GM23248 (cell line): ENCODE data around the gene BPIFA3. TPM values are rescaled to one million over a fixed set of nuclear protein-coding genes. Genes with fewer than 3 reads are reported as not detected.

Experiments
- DNase-seq: peaks from one replicate; pipeline ENCODE4 v3.0.0-alpha.2; 2015
- H2AFZ ChIP-seq: fragments of 200-600 bp; sonication (generic); 2 replicates; pipeline ENCODE4 v1.6.1; 2016; ENCODE audit warnings: antibody characterized with exemption
- H3F3A ChIP-seq: fragments of 200-600 bp; sonication (generic); 2 replicates; pipeline ENCODE4 v1.6.1; 2016; ENCODE audit warnings: mild to moderate bottlenecking, antibody characterized with exemption, mixed run types; ENCODE audit not compliant: insufficient read depth
- H3K27ac ChIP-seq: fragments of 200-600 bp; sonication (generic); 2 replicates; pipeline ENCODE4 v1.5.1; 2016; ENCODE audit warnings: mild to moderate bottlenecking
- H3K27me3 ChIP-seq: fragments of 200-600 bp; sonication (generic); replicated peaks from 2 replicates; pipeline ENCODE4 v1.6.1; 2016; ENCODE audit warnings: mild to moderate bottlenecking; ENCODE audit not compliant: insufficient read depth
- H3K36me3 ChIP-seq: fragments of 200-600 bp; sonication (generic); 2 replicates; pipeline ENCODE4 v1.6.1; 2016; ENCODE audit warnings: low read depth, mild to moderate bottlenecking
- H3K4me1 ChIP-seq: fragments of 200-600 bp; sonication (generic); 2 replicates; pipeline ENCODE4 v1.6.1; 2016; ENCODE audit warnings: mild to moderate bottlenecking; ENCODE audit not compliant: insufficient read depth
- H3K4me2 ChIP-seq: fragments of 200-600 bp; sonication (generic); one replicate; pipeline ENCODE4 v1.6.1; 2016; ENCODE audit warnings: mild to moderate bottlenecking; ENCODE audit not compliant: unreplicated experiment
- H3K4me3 ChIP-seq: fragments of 200-600 bp; sonication (generic); 2 replicates; pipeline ENCODE4 v1.5.1; 2016; ENCODE audit warnings: mild to moderate bottlenecking
- H3K79me2 ChIP-seq: fragments of 200-600 bp; sonication (generic); 2 replicates; pipeline ENCODE4 v1.6.1; 2016; ENCODE audit warnings: mild to moderate bottlenecking; ENCODE audit not compliant: insufficient read depth
- H3K9ac ChIP-seq: fragments of 200-600 bp; sonication (generic); 2 replicates; pipeline ENCODE4 v1.6.1; 2016; ENCODE audit warnings: mild to moderate bottlenecking
- H3K9me2 ChIP-seq: fragments of 200-600 bp; sonication (generic); 2 replicates; pipeline ENCODE4 v1.6.1; 2016; ENCODE audit warnings: mixed run types, mild to moderate bottlenecking, moderate library complexity; ENCODE audit not compliant: insufficient read depth
- H3K9me3 ChIP-seq: fragments of 200-600 bp; sonication (generic); one replicate; pipeline ENCODE4 v1.6.1; 2017; ENCODE audit warnings: low read depth
- H4K20me1 ChIP-seq: fragments of 200-600 bp; sonication (generic); 2 replicates; pipeline ENCODE4 v1.6.0; 2016; ENCODE audit not compliant: insufficient read depth
- EZH2 ChIP-seq: fragments of 200-600 bp; sonication (generic); IDR thresholded peaks from 2 replicates; pipeline ENCODE4 v1.6.1; 2018; ENCODE audit warnings: antibody characterized with exemption, mild to moderate bottlenecking; ENCODE audit not compliant: insufficient read depth, poor library complexity, severe bottlenecking
- EZH2phosphoT487 ChIP-seq: fragments of 200-600 bp; sonication (generic); IDR thresholded peaks from 2 replicates; pipeline ENCODE4 v1.6.1; 2018; ENCODE audit warnings: antibody characterized with exemption, moderate library complexity, mild to moderate bottlenecking, low read depth; ENCODE audit not compliant: insufficient read depth
- WGBS, 2 experiments: methylation state at CpG; one replicate each; pipeline ENCODE4 v1.1.6; 2015 to 2017; ENCODE audit warnings: low lambda C conversion rate in 2 of 2, low coverage in 1 of 2; ENCODE audit errors: missing lambda C conversion rate in 2 of 2; 5-methylcytosine and 5-hydroxymethylcytosine counted together
- in situ Hi-C: fragments of 300-500 bp; cut with MboI; formaldehyde crosslinking; loops from 2 replicates; pipeline ENCODE4 v1.15.0; 2020
- polyA plus RNA-seq: library from polyadenylated mRNA; unstranded; fragments of >200 nt; fragmentation: Nextera tagmentation; extraction: Ambion mirVana; gene quantifications from 2 replicates; pipeline ENCODE4 v1.2.1, GENCODE V29; 2016
- total RNA-seq: library from RNA; depleted of rRNA; stranded (reverse); fragments of >200 nt; shearing (Covaris generic); gene quantifications from 2 replicates; pipeline ENCODE4 v1.2.3, GENCODE V29; 2014

The BPIFA3 gene
- total and polyA plus RNA-seq, 2 experiments from 2014 or later, result not detected

GRCh38 chr20:33257237-33257636 lies 40.1 kb downstream of the BPIFA3 start:
- no peak overlapping the region for H3K27ac ChIP-seq
- no peak overlapping the region for H2AFZ ChIP-seq
- peaks cover 16% of the 10 kb centered on the region; the same call in 1 of the 2 replicates for H3K27me3 ChIP-seq
- no peak overlapping the region for H3K4me2 ChIP-seq
- no peak overlapping the region for H3K9ac ChIP-seq
- TF ChIP-seq EZH2, result no peak
- TF ChIP-seq EZH2phosphoT487, result no peak
- in situ Hi-C loops, result no loop called here
- H3K36me3 ChIP-seq, result no peaks in the 10 kb centered on the region
- WGBS, 2 experiments, result 53 to 60% methylated on average over 5 of the region's 5 CpGs
- H4K20me1 ChIP-seq, result no peaks in the 10 kb centered on the region
- H3K79me2 ChIP-seq, result no peaks in the 10 kb centered on the region
- H3F3A ChIP-seq, result peaks cover 7% of the 10 kb centered on the region; the same call in 1 of the 2 replicates
- peaks cover 8% of the 10 kb centered on the region for H3K4me1 ChIP-seq
- no peak for DNase-seq
- no peaks in the 10 kb centered on the region for H3K9me2 ChIP-seq
- H3K9me3 ChIP-seq, result no peaks in the 10 kb centered on the region
- H3K4me3 ChIP-seq, result no peak overlapping the region

- no peak for DNase-seq
- 40 to 48% methylated on average over 5 of the region's 5 CpGs for WGBS, 2 experiments
- H4K20me1 ChIP-seq, result no peaks in the 10 kb centered on the region
- no peaks in the 10 kb centered on the region for H3K36me3 ChIP-seq
- H2AFZ ChIP-seq, result no peak overlapping the region
- H3K9me2 ChIP-seq, result no peaks in the 10 kb centered on the region
- H3K4me2 ChIP-seq, result no peak overlapping the region
- peaks cover 16% of the 10 kb centered on the region for H3F3A ChIP-seq
- no peak overlapping the region for H3K27ac ChIP-seq
- no peaks in the 10 kb centered on the region for H3K9me3 ChIP-seq
- TF ChIP-seq EZH2 (no peak), EZH2phosphoT487 (no peak)
- no peak overlapping the region for H3K4me3 ChIP-seq
- H3K27me3 ChIP-seq, result peaks cover 16% of the 10 kb centered on the region; the same call in 1 of the 2 replicates
- H3K4me1 ChIP-seq, result peaks cover 19% of the 10 kb centered on the region
- in situ Hi-C loops, result no loop called here
- H3K79me2 ChIP-seq, result no peaks in the 10 kb centered on the region
- no peak overlapping the region for H3K9ac ChIP-seq
Measured at GRCh38 chr20:33259371-33259770, 42.2 kb downstream of the BPIFA3 start.

- in situ Hi-C loops, result no loop called here
- no peak overlapping the region for H3K4me3 ChIP-seq
- peaks cover 16% of the 10 kb centered on the region for H3K27me3 ChIP-seq
- H4K20me1 ChIP-seq, result no peaks in the 10 kb centered on the region
- H3F3A ChIP-seq, result peaks cover 16% of the 10 kb centered on the region
- peaks cover 19% of the 10 kb centered on the region for H3K4me1 ChIP-seq
- no peak overlapping the region for H3K9ac ChIP-seq
- DNase-seq, result peak; percentile 3
- H3K9me3 ChIP-seq, result no peaks in the 10 kb centered on the region
- H2AFZ ChIP-seq, result no peak overlapping the region
- TF ChIP-seq EZH2phosphoT487, result no peak
- H3K4me2 ChIP-seq, result peak overlapping the region; percentile 73
- H3K9me2 ChIP-seq, result no peaks in the 10 kb centered on the region
- H3K79me2 ChIP-seq, result no peaks in the 10 kb centered on the region
- WGBS, 2 experiments, result 83 to 87% methylated on average over 4 of the region's 4 CpGs
- no peak overlapping the region for H3K27ac ChIP-seq
- H3K36me3 ChIP-seq, result no peaks in the 10 kb centered on the region
Measured at GRCh38 chr20:33261465-33261864, 44.3 kb downstream of the BPIFA3 start.

- Histone ChIP-seq H2AFZ (peak overlapping the region; percentile 42; the same call in 1 of the 2 replicates), H3K79me2 (no peaks in the 10 kb centered on the region), H3K9ac (no peak overlapping the region; the same call in 1 of the 2 replicates), H3F3A (peaks cover 16% of the 10 kb centered on the region), H3K4me3 (peak overlapping the region; percentile 27; the same call in 1 of the 2 replicates), H3K27ac (no peak overlapping the region), H3K27me3 (peaks cover 16% of the 10 kb centered on the region), H3K9me3 (no peaks in the 10 kb centered on the region), H3K36me3 (no peaks in the 10 kb centered on the region), H3K9me2 (no peaks in the 10 kb centered on the region), H3K4me2 (peak overlapping the region; percentile 73), H3K4me1 (peaks cover 19% of the 10 kb centered on the region), H4K20me1 (no peaks in the 10 kb centered on the region)
- TF ChIP-seq EZH2phosphoT487 (no peak), EZH2 (no peak)
- DNase-seq, result peak; percentile 80
- in situ Hi-C loops, result no loop called here
- 0 to 4% methylated on average over 5 of the region's 5 CpGs for WGBS, 2 experiments
Measured at GRCh38 chr20:33262658-33263065, 45.5 kb downstream of the BPIFA3 start.

GRCh38 chr20:33263784-33264183 lies 46.6 kb downstream of the BPIFA3 start:
- H3K27ac ChIP-seq, result no peak overlapping the region
- H3K4me1 ChIP-seq, result peaks cover 19% of the 10 kb centered on the region
- no peak overlapping the region for H3K4me2 ChIP-seq
- H3K9me2 ChIP-seq, result no peaks in the 10 kb centered on the region
- H3K4me3 ChIP-seq, result no peak overlapping the region
- in situ Hi-C loops, result no loop called here
- H4K20me1 ChIP-seq, result no peaks in the 10 kb centered on the region
- H3K9ac ChIP-seq, result no peak overlapping the region
- H3K79me2 ChIP-seq, result no peaks in the 10 kb centered on the region
- peaks cover 16% of the 10 kb centered on the region for H3F3A ChIP-seq
- peak; percentile 20 for DNase-seq
- 35 to 48% methylated on average over 5 of the region's 5 CpGs for WGBS, 2 experiments
- H2AFZ ChIP-seq, result no peak overlapping the region
- no peaks in the 10 kb centered on the region for H3K36me3 ChIP-seq
- TF ChIP-seq EZH2phosphoT487, result no peak
- no peak for TF ChIP-seq EZH2
- no peaks in the 10 kb centered on the region for H3K9me3 ChIP-seq
- peaks cover 16% of the 10 kb centered on the region for H3K27me3 ChIP-seq
